HL-60 (cell line): ENCODE data around the gene UQCRQ.

Experiments
- GABPA ChIP-seq: IDR thresholded peaks from 2 replicates; pipeline ENCODE4 v1.6.1; 2012; ENCODE audit warnings: low read depth
- POLR2AphosphoS5 ChIP-seq: IDR thresholded peaks from 2 replicates; pipeline ENCODE4 v1.6.1; 2012; ENCODE audit warnings: low read depth
- TF ChIP-seq, protein P1 (sequence below): IDR thresholded peaks from one replicate; pipeline ENCODE4 v1.5.1; 2011; ENCODE audit warnings: low read length, control low read depth, inconsistent platforms; ENCODE audit not compliant: insufficient read depth
- TF ChIP-seq, protein P2 (sequence below): IDR thresholded peaks from 2 replicates; pipeline ENCODE4 v1.6.1; 2012; ENCODE audit warnings: low read depth; ENCODE audit not compliant: insufficient replicate concordance

GRCh38 chr5:132887283-132887682 is 20.8 kb downstream of the UQCRQ start:
- TF ChIP-seq, protein P1, sequence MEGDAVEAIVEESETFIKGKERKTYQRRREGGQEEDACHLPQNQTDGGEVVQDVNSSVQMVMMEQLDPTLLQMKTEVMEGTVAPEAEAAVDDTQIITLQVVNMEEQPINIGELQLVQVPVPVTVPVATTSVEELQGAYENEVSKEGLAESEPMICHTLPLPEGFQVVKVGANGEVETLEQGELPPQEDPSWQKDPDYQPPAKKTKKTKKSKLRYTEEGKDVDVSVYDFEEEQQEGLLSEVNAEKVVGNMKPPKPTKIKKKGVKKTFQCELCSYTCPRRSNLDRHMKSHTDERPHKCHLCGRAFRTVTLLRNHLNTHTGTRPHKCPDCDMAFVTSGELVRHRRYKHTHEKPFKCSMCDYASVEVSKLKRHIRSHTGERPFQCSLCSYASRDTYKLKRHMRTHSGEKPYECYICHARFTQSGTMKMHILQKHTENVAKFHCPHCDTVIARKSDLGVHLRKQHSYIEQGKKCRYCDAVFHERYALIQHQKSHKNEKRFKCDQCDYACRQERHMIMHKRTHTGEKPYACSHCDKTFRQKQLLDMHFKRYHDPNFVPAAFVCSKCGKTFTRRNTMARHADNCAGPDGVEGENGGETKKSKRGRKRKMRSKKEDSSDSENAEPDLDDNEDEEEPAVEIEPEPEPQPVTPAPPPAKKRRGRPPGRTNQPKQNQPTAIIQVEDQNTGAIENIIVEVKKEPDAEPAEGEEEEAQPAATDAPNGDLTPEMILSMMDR, result no peak
- TF ChIP-seq POLR2AphosphoS5 (no peak), GABPA (no peak)
- TF ChIP-seq, protein P2, sequence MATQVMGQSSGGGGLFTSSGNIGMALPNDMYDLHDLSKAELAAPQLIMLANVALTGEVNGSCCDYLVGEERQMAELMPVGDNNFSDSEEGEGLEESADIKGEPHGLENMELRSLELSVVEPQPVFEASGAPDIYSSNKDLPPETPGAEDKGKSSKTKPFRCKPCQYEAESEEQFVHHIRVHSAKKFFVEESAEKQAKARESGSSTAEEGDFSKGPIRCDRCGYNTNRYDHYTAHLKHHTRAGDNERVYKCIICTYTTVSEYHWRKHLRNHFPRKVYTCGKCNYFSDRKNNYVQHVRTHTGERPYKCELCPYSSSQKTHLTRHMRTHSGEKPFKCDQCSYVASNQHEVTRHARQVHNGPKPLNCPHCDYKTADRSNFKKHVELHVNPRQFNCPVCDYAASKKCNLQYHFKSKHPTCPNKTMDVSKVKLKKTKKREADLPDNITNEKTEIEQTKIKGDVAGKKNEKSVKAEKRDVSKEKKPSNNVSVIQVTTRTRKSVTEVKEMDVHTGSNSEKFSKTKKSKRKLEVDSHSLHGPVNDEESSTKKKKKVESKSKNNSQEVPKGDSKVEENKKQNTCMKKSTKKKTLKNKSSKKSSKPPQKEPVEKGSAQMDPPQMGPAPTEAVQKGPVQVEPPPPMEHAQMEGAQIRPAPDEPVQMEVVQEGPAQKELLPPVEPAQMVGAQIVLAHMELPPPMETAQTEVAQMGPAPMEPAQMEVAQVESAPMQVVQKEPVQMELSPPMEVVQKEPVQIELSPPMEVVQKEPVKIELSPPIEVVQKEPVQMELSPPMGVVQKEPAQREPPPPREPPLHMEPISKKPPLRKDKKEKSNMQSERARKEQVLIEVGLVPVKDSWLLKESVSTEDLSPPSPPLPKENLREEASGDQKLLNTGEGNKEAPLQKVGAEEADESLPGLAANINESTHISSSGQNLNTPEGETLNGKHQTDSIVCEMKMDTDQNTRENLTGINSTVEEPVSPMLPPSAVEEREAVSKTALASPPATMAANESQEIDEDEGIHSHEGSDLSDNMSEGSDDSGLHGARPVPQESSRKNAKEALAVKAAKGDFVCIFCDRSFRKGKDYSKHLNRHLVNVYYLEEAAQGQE, result no peak
